ENCODE measurements around the gene CHRD. TPM values are rescaled to one million over a fixed set of nuclear protein-coding genes. Genes with fewer than 3 reads are reported as not detected.

Gene CHRD
- total RNA-seq, 1 experiment from 2014 or later, result 0.84 TPM

GRCh38 chr3:184345317-184346144 lies 34.3 kb upstream of the CHRD start:
- in situ Hi-C loops (cut with HindIII; ENCODE audit: low pct_unique_long_range_greater_than_20kb, low sequenced_read_pairs), result no loop called here
- DNase-seq (ENCODE audit: low read depth), result peak; percentile 95

DNA sequence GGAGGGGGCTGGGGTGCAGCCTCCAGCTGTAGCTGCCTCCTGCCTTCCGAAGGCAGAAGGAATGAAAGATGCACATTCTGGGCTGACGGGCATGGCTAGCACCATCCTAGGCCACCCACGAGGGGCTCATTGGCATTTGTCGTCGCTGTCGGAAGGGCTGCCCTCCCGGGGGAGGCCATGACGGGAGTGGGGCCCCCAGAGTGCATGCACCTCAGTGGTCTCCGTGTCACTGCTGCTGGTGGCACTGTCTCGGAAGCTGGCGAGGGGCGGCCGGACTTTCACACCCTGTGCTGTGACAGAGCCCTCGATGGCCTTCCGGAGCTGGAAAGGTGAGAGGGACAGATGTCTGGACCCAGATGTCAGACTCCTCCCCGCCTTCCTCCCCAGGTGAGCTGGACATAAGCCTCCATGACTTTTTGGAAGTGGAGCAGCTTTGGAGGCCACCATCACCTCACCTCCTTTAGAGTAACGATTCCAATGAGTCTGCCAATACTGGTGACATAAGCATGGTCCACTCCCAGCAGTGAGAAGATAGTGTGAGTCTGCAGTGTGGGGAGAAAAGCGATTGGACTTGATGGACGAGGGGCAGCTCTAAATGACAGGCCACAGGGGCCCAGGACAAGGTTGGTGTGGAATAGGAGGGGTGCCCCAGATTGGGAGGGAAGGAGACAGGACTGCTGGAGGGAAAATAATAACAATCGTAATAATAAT lies 33.2 kb upstream of the CHRD start:
- in situ Hi-C loops (cut with HindIII; ENCODE audit: low pct_unique_long_range_greater_than_20kb, low sequenced_read_pairs), result no loop called here
- DNase-seq (ENCODE audit: low read depth), result no peak

GRCh38 chr3:184347321-184348056 lies 32.4 kb upstream of the CHRD start:
- in situ Hi-C loops (cut with HindIII; ENCODE audit: low pct_unique_long_range_greater_than_20kb, low sequenced_read_pairs), result no loop called here
- no peak for DNase-seq (ENCODE audit: low read depth)

GRCh38 chr3:184348057-184348382 lies 31.8 kb upstream of the CHRD start:
- in situ Hi-C loops (cut with HindIII; ENCODE audit: low pct_unique_long_range_greater_than_20kb, low sequenced_read_pairs), result no loop called here
- DNase-seq (ENCODE audit: low read depth), result no peak

DNA sequence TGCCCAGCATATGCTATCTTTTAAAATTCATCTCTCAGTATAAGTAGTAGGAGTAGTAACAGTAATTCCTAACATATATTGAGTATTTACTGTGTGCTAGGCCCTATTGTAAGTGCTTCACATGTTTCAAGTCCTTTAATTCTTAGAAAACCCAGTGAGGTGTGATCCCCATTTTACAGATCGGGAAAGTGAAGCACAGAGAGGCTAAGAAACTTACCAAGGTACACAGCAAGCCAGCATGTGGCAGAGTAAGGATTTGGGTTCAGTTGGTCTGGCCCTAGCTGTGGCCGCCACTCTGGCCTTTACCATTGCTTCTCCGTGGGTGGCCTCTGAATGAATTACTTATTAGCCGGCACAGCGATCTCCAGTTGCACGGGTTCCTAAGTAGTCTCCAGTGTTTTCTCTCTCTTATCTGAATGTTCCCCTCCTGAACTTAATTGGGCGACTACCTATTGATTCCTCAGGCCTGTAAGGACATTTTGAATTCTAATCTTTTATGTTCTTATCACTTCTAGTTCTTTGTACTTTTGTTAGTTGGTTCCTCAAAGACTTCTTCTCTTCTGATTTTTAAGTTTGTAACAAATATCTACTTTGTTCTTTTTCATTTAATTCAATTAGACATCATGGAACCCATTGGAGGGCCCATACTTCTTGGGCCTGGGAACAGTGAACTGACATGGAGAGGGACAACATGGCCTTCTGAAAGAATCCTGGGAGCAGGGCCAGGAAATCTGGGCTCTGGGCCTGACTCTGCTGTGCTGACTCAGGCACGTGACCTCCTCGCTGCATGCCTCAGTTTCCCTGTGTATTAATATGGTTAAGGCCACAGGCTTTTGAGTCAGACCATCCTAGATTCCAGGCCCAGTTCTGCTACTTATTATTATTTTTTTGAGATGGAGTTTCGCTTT lies 30.0 kb upstream of the CHRD start:
- no peak for DNase-seq (ENCODE audit: low read depth)
- in situ Hi-C loops (cut with HindIII; ENCODE audit: low pct_unique_long_range_greater_than_20kb, low sequenced_read_pairs), result loop anchor here (25.0 kb wide), 1 partner anchor 187 kb away; no protein-coding TSS in a partner anchor

DNA sequence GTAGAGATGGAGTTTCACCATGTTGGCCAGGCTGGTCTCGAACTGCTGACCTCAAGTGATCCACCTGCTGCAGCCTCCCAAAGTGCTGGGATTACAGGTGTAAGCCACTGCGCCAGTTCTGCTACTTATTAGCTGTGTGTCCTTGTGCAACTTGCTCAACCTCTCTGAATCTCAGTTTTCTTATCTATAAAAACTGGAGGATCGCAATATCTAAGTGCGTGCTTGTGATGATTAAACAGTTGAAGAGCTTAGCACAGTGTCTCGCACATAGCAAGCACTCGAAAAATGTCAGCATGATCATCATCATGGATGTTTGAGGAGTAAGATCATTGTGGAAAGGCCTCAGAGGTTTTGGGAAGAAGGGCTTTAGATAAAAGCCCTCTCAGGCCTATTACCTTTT lies 29.2 kb upstream of the CHRD start:
- in situ Hi-C loops (cut with HindIII; ENCODE audit: low pct_unique_long_range_greater_than_20kb, low sequenced_read_pairs), result loop anchor here (25.0 kb wide), 1 partner anchor 187 kb away; no protein-coding TSS in a partner anchor

GRCh38 chr3:184351511-184352148 lies 28.2 kb upstream of the CHRD start:
- in situ Hi-C loops (cut with HindIII; ENCODE audit: low pct_unique_long_range_greater_than_20kb, low sequenced_read_pairs), result loop anchor here (25.0 kb wide), 1 partner anchor 186 kb away; no protein-coding TSS in a partner anchor
- DNase-seq (ENCODE audit: low read depth), result no peak

More for the DNA sequence above, 29.2 kb upstream of the CHRD start:
- no peak for DNase-seq (ENCODE audit: low read depth)

GRCh38 chr3:184352149-184352785 lies 27.6 kb upstream of the CHRD start:
- in situ Hi-C loops (cut with HindIII; ENCODE audit: low pct_unique_long_range_greater_than_20kb, low sequenced_read_pairs), result loop anchor here (25.0 kb wide), 1 partner anchor 185 kb away; no protein-coding TSS in a partner anchor
- DNase-seq (ENCODE audit: low read depth), result no peak

GRCh38 chr3:184352897-184353545 lies 26.8 kb upstream of the CHRD start:
- no peak for DNase-seq (ENCODE audit: low read depth)
- in situ Hi-C loops (cut with HindIII; ENCODE audit: low pct_unique_long_range_greater_than_20kb, low sequenced_read_pairs), result loop anchor here (25.0 kb wide), 1 partner anchor 184 kb away; no protein-coding TSS in a partner anchor

GRCh38 chr3:184353546-184353941 lies 26.3 kb upstream of the CHRD start:
- in situ Hi-C loops (cut with HindIII; ENCODE audit: low pct_unique_long_range_greater_than_20kb, low sequenced_read_pairs), result loop anchor here (25.0 kb wide), 1 partner anchor 184 kb away; no protein-coding TSS in a partner anchor

DNA sequence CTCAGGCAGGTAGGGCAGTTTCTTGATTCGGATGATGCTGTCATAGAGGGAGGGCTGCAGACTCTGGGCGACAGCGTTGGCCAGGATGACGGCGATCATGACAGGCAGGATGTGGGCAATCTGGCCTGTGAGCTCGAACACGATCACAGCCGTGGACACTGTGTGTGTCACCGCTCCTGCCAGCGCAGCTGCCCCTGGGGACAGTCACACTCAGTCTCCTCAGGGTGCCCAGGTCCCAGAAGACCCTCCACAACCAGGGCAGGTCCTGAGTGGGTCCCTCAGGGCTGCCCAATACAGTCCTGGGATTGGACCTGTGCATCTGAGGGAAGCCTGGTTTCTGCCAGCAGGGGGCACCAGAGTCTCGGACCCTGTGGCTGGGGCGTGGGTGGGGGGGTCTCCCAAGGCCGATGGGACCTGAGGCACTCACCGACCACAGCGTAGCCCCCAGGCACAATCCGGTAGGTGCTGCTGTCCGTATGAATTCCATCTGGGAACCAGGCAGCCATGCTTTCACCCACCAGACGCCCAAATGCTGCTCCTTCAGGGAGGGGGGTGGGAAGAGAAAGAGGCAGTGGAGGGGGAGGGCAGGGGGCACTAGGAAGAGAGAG lies 25.6 kb upstream of the CHRD start:
- DNase-seq (ENCODE audit: low read depth), result no peak
- in situ Hi-C loops (cut with HindIII; ENCODE audit: low pct_unique_long_range_greater_than_20kb, low sequenced_read_pairs), result loop anchor here (25.0 kb wide), 1 partner anchor 183 kb away; no protein-coding TSS in a partner anchor

More at GRCh38 chr3:184353546-184353941, 26.3 kb upstream of the CHRD start:
- DNase-seq (ENCODE audit: low read depth), result no peak

GRCh38 chr3:184354754-184355153 lies 25.1 kb upstream of the CHRD start:
- no peak for DNase-seq (ENCODE audit: low read depth)
- in situ Hi-C loops (cut with HindIII; ENCODE audit: low pct_unique_long_range_greater_than_20kb, low sequenced_read_pairs), result loop anchor here (25.0 kb wide), 1 partner anchor 183 kb away; no protein-coding TSS in a partner anchor

DNA sequence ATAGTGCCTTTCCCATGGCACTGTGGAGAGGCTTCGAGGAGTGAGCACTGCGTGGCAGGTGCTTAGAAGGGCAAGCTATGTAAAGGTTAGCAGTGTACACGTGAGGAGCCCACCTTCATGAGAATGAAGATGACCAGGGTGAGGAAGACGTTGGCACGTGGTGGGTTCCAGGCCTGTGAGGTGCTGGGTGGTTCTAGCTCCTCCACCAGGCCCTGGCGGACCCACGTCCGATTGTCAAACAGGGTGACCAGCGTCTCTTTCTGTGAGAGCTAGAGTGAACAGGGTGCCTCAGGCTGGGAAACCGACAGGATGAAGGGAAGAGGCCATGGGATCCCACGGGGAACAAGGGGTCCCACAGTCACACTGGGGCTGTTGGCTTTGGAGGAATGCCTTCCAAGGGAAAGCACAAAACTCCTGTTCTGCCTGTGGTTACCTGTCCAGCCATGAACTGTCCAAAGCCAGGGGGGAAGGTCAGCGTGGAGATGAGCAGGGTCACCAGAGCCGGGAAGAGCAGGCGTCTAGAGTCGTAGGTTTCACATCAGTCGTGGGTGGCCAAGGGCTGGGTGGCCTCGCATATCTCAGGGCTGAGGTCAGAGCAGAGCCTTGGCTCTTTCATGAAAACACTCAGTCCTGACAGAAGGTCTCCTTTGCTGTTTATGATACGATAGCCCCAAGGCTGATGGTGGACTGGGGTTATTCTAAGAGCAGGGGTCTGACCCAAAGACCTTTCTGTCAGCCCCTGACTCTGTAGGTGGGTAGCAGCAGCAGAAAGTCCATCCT lies 24.4 kb upstream of the CHRD start:
- in situ Hi-C loops (cut with HindIII; ENCODE audit: low pct_unique_long_range_greater_than_20kb, low sequenced_read_pairs), result loop anchor here (25.0 kb wide), 1 partner anchor 182 kb away; no protein-coding TSS in a partner anchor
- no peak for DNase-seq (ENCODE audit: low read depth)

- no peak for DNase-seq (ENCODE audit: low read depth)
- in situ Hi-C loops (cut with HindIII; ENCODE audit: low pct_unique_long_range_greater_than_20kb, low sequenced_read_pairs), result loop anchor here (25.0 kb wide), 1 partner anchor 180 kb away; no protein-coding TSS in a partner anchor
These were observed 22.4 kb upstream of the CHRD start for GRCh38 chr3:184357248-184358123.

All from Caki2 (cell line).